Upper lobe of right lung (tissue), 1 donor: ENCODE results near the gene NRP2. TPM values are rescaled to one million over a fixed set of nuclear protein-coding genes. Genes with fewer than 3 reads are reported as not detected.

Source experiments
- ATAC-seq: fragments of 200-7000 bp; cut with Tn5 transposase; one replicate; pipeline ENCODE4 v1.9.1; 2020; ENCODE audit warnings: mild to moderate bottlenecking, moderate library complexity
- DNase-seq: peaks from one replicate; pipeline ENCODE4 v3.0.0-alpha.2; 2020
- H3K27ac ChIP-seq: fragments of 200-600 bp; one replicate; pipeline ENCODE4 v1.8.0; 2022
- H3K27me3 ChIP-seq: fragments of 200-600 bp; one replicate; pipeline ENCODE4 v1.8.0; 2022; ENCODE audit warnings: mild to moderate bottlenecking
- H3K36me3 ChIP-seq: fragments of 200-600 bp; one replicate; pipeline ENCODE4 v1.8.0; 2022
- H3K4me1 ChIP-seq: fragments of 200-600 bp; one replicate; pipeline ENCODE4 v1.8.0; 2022
- H3K4me3 ChIP-seq: fragments of 200-600 bp; one replicate; pipeline ENCODE4 v1.8.0; 2022; ENCODE audit warnings: mild to moderate bottlenecking
- H3K9me3 ChIP-seq: fragments of 200-600 bp; one replicate; pipeline ENCODE4 v1.8.0; 2022
- intact Hi-C: fragments of 100-400 bp; cut with DNase I; formaldehyde crosslinking; loops from one replicate; pipeline ENCODE4 v1.11.0; 2022
- total RNA-seq: library from RNA; stranded (reverse); fragmentation: NEBNext Ultra II Directional; extraction: Animal tissue kit (Norgen Biotek cat#: 25700); gene quantifications from one replicate; pipeline ENCODE4 v1.2.1, GENCODE V29; 2021
- TF ChIP-seq, protein P1 (sequence below): fragments of 200-600 bp; IDR thresholded peaks from one replicate; pipeline ENCODE4 v1.8.0; 2022; ENCODE audit warnings: antibody characterized with exemption
- donor health status: DM: no; HTN: yes; CAD: no; lungs with severe emphysema.

NRP2 gene
- total RNA-seq, 1 donor from 2014 or later: 75.3 TPM

GRCh38 chr2:205689820-205690219 is 7.5 kb downstream of the NRP2 start:
- Histone ChIP-seq H3K27me3 (no peaks in the 10 kb centered on the region), H3K4me3 (no peak overlapping the region), H3K36me3 (no peaks in the 10 kb centered on the region), H3K4me1 (peaks cover 24% of the 10 kb centered on the region), H3K9me3 (no peaks in the 10 kb centered on the region), H3K27ac (no peak overlapping the region)
- TF ChIP-seq, protein P1, sequence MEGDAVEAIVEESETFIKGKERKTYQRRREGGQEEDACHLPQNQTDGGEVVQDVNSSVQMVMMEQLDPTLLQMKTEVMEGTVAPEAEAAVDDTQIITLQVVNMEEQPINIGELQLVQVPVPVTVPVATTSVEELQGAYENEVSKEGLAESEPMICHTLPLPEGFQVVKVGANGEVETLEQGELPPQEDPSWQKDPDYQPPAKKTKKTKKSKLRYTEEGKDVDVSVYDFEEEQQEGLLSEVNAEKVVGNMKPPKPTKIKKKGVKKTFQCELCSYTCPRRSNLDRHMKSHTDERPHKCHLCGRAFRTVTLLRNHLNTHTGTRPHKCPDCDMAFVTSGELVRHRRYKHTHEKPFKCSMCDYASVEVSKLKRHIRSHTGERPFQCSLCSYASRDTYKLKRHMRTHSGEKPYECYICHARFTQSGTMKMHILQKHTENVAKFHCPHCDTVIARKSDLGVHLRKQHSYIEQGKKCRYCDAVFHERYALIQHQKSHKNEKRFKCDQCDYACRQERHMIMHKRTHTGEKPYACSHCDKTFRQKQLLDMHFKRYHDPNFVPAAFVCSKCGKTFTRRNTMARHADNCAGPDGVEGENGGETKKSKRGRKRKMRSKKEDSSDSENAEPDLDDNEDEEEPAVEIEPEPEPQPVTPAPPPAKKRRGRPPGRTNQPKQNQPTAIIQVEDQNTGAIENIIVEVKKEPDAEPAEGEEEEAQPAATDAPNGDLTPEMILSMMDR: no peak
- DNase-seq: no peak
- intact Hi-C loops: no loop called here
- no peak for ATAC-seq

- DNase-seq (no peak), ATAC-seq (no peak)
- Histone ChIP-seq H3K4me3 (no peak overlapping the region), H3K36me3 (no peaks in the 10 kb centered on the region), H3K27ac (no peak overlapping the region), H3K9me3 (no peaks in the 10 kb centered on the region), H3K27me3 (no peaks in the 10 kb centered on the region), H3K4me1 (peaks cover 10% of the 10 kb centered on the region)
- intact Hi-C loops: no loop called here
- TF ChIP-seq, protein P1: no peak
Measured at GRCh38 chr2:205692104-205692503, 9.8 kb downstream of the NRP2 start.

DNA sequence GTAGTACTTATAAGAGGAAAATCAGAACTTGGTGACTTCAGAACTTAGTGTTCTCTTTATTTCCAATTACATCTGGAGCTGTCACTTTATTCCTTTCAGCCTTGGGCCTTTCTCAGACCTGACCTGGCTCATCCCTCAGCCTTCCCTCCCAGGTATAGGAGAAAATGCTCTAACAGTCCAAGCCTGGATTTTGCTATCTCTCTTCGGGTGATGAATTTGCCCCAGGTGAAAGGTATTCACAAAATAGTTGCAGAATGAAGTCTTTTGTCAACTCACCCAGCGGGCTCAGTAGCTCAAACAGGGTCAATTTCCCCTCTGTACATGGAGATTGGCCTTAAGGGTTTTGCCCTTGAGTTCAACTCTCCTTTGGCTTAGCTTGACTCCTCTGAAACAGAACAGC is 12.0 kb downstream of the NRP2 start:
- Histone ChIP-seq H3K9me3 (no peaks in the 10 kb centered on the region), H3K4me3 (no peak overlapping the region), H3K36me3 (no peaks in the 10 kb centered on the region), H3K4me1 (peaks cover 16% of the 10 kb centered on the region), H3K27me3 (no peaks in the 10 kb centered on the region), H3K27ac (no peak overlapping the region)
- intact Hi-C loops: no loop called here
- TF ChIP-seq, protein P1: no peak
- DNase-seq (no peak), ATAC-seq (no peak)

DNA sequence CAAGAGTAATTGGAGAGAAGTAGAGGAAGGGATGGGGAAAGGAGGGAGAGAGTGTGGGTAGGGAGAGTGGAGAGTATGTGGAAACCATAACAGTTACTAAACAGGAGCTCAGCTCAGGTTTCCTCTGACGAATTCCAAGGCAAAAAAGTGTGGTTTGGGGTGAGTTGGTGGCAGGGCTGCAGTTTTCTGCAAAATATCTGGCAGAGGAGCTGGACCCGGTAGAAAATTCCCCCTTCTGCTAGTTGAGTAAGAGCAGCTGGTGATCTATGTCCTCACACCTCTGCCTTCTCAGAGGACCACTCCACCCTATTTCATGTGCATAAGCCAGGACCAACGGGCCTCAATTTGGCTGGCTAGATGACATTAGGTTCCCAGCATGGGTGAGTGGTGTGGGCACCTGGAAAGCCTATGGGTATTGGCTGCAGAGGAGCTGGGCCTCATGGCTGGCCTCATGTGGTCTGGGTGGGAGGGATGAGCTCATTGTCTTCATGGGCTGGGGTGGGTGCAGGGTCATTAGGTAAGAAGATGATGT is 13.2 kb downstream of the NRP2 start:
- Histone ChIP-seq H3K4me1 (peaks cover 28% of the 10 kb centered on the region), H3K27me3 (no peaks in the 10 kb centered on the region), H3K36me3 (no peaks in the 10 kb centered on the region), H3K27ac (no peak overlapping the region), H3K9me3 (no peaks in the 10 kb centered on the region), H3K4me3 (no peak overlapping the region)
- TF ChIP-seq, protein P1: no peak
- no peak for DNase-seq
- peak; percentile 58 for ATAC-seq
- intact Hi-C loops: no loop called here

DNA sequence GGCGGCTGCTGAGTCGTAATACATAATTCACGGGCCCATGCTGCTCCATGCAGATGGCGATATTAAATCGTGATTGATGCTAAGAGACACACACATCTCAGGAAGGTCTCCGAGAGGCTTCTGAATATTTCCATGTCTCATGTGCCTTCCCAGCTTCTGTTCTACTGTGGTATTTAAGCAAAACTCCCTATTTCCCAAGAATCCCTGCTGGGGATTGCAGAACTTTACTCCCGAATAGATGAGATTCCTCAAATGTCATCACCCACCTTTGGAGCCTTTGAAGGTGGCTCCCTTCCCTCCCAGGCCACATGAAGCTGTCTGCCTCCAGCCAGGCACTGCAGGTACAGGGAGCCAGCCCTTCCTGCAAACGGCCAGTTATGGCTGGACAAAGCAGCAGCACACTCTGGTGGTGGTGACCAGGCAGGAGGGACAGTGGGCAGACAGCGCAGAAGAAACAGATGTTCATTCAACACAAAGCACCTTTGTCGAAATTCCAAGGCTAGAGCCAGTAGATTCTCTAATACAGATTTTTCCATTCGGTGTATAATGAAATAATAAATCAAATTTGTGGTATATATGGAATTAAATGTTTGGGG is 14.1 kb downstream of the NRP2 start:
- DNase-seq: no peak
- TF ChIP-seq, protein P1: peak; percentile 17
- ATAC-seq: no peak
- Histone ChIP-seq H3K27ac (no peak overlapping the region), H3K4me3 (no peak overlapping the region), H3K27me3 (no peaks in the 10 kb centered on the region), H3K36me3 (no peaks in the 10 kb centered on the region), H3K4me1 (peaks cover 37% of the 10 kb centered on the region), H3K9me3 (no peaks in the 10 kb centered on the region)
- intact Hi-C loops: no loop called here
